Nephron (organoid): ENCODE data around the gene HOXD9.

ENCODE experiments used
- H3K27ac Mint-ChIP-seq, 3 experiments: 2 replicates each; pipeline ENCODE4 v1.8.0; 2020; ENCODE audit warnings: mixed read lengths in 3 of 3, mild to moderate bottlenecking in 2 of 3, moderate library complexity in 1 of 3
- H3K27me3 Mint-ChIP-seq: 2 replicates; pipeline ENCODE4 v1.8.0; 2021; ENCODE audit warnings: low read depth, mild to moderate bottlenecking, moderate library complexity, mixed read lengths
- H3K36me3 Mint-ChIP-seq: 2 replicates; pipeline ENCODE4 v1.8.0; 2020; ENCODE audit warnings: low read depth, mixed read lengths
- H3K4me1 Mint-ChIP-seq: 2 replicates; pipeline ENCODE4 v1.8.0; 2020; ENCODE audit warnings: mixed read lengths
- H3K4me3 Mint-ChIP-seq, 3 experiments: 2 replicates each; pipeline ENCODE4 v1.8.0; 2020; ENCODE audit warnings: mild to moderate bottlenecking in 3 of 3, mixed read lengths in 3 of 3, moderate library complexity in 2 of 3
- H3K9me3 Mint-ChIP-seq: 2 replicates; pipeline ENCODE4 v1.8.0; 2020; ENCODE audit warnings: mixed read lengths
- CTCF ChIP-seq, 3 experiments: fragments of 200-600 bp; sonication (generic); IDR thresholded peaks; one replicate each; pipeline ENCODE4 v1.5.0; 2021; ENCODE audit warnings: antibody characterized with exemption in 3 of 3; ENCODE audit not compliant: unreplicated experiment in 3 of 3

Gene HOXD9

DNA sequence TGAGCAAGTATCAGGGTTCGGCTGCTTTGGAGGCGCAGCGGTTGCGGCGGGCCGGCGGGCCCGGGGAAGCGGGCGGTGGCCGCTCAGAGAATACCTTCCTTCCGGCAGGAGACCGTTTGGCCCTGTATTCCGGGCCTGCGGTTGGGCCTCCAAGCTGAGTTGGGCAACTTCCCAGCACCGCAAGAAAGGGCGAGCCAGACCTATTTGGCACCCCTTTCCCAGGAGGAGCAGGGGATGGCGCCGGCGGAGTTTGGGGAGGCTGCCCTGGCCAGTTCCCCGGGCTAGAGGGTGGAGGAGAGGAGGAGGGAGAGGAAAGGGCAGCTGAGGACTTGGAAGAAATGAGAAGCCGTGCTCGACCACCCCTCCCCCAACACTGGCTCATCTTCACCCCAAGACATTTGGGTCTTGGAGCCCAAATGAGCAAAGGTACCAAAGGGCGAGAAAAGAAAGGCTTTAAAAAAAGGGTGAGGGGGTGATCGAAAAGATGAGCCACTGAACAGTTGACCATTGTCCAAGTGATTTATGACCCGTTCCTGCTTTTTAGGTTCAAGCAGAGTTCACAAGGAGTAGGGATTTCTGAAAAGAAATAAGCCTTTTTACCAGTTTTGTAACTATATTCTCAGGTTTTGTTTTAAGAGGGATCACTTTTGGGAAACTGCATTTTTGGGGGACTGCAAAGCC lies 43.0 kb downstream of the HOXD9 start:
- peak overlapping the region; percentile 83 to 84 (median 84) for H3K4me3 Mint-ChIP-seq
- H3K36me3 Mint-ChIP-seq: peaks cover 36% of the 10 kb centered on the region
- H3K4me1 Mint-ChIP-seq: peaks cover 80% of the 10 kb centered on the region
- H3K27me3 Mint-ChIP-seq: peaks cover 21% of the 10 kb centered on the region
- peak overlapping the region; percentile 95 to 99 (median 99) for H3K27ac Mint-ChIP-seq
- no peaks in the 10 kb centered on the region for H3K9me3 Mint-ChIP-seq
- TF ChIP-seq CTCF (IDR thresholded peaks at IDR 0.05; ENCODE audit: unreplicated experiment in 3 of 3): no peak

- peaks cover 83% of the 10 kb centered on the region for H3K4me1 Mint-ChIP-seq
- peaks cover 37% of the 10 kb centered on the region for H3K36me3 Mint-ChIP-seq
- peak overlapping the region; percentile 95 to 99 (median 99) for H3K27ac Mint-ChIP-seq
- H3K4me3 Mint-ChIP-seq: peak overlapping the region; percentile 83 to 84 (median 84)
- peaks cover 17% of the 10 kb centered on the region for H3K27me3 Mint-ChIP-seq
- H3K9me3 Mint-ChIP-seq: no peaks in the 10 kb centered on the region
- no peak for TF ChIP-seq CTCF (IDR thresholded peaks at IDR 0.05; ENCODE audit: unreplicated experiment in 3 of 3)
Measured at GRCh38 chr2:176166272-176166671, 43.8 kb downstream of the HOXD9 start.

DNA sequence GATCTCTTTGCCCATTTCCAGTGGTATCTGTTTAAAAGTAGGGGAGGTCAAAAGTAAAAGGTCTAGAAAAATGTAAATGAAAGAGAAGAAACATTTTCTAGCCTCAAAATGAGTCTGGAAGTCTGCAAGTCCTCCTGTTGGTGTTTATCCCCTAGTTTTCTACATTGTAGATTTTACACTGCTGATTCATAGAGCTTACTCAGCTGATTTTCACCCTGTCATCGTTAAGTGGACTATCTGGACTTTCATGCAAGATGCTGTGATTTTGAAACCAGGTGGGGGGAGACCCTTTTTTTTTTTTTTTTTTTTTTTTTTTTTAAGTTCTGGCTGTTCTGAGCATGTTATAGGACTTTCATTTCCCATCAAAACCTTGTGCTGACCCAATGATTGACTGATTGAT lies 44.9 kb downstream of the HOXD9 start:
- Mint-ChIP-seq H3K4me1 (peaks cover 74% of the 10 kb centered on the region), H3K9me3 (no peaks in the 10 kb centered on the region), H3K27ac (peak overlapping the region; percentile 95 to 99 (median 99)), H3K4me3 (peak overlapping the region in 1 of 3 experiments; percentile 2), H3K36me3 (peaks cover 39% of the 10 kb centered on the region), H3K27me3 (peaks cover 13% of the 10 kb centered on the region)
- TF ChIP-seq CTCF (IDR thresholded peaks at IDR 0.05; ENCODE audit: unreplicated experiment in 3 of 3): no peak

- H3K27me3 Mint-ChIP-seq: peaks cover 8% of the 10 kb centered on the region
- peaks cover 37% of the 10 kb centered on the region for H3K36me3 Mint-ChIP-seq
- peak overlapping the region; percentile 95 to 100 (median 97) for H3K27ac Mint-ChIP-seq
- H3K4me3 Mint-ChIP-seq: peak overlapping the region in 1 of 3 experiments; percentile 29
- no peaks in the 10 kb centered on the region for H3K9me3 Mint-ChIP-seq
- no peak for TF ChIP-seq CTCF (IDR thresholded peaks at IDR 0.05; ENCODE audit: unreplicated experiment in 3 of 3)
- H3K4me1 Mint-ChIP-seq: peaks cover 77% of the 10 kb centered on the region
Measured at GRCh38 chr2:176169181-176169580, 46.7 kb downstream of the HOXD9 start.

DNA sequence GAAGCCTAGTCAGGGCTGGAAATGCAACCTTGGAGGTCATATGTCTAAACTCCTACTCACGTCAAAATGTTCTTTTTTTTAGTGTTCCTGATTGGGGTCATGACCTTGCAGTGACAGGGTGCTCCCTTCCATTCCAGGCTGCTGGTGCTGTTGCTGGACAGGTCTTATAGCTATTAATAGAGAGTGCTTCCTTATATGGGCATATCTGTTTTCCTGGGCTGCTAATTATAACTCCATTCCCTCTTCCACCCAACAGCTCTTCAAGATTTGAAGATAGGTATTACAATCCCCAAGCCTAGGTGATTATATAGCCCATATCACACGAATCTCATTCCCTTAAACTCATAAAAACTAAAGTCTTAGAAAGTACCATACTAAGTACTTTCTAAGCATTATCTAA lies 47.2 kb downstream of the HOXD9 start:
- peaks cover 77% of the 10 kb centered on the region for H3K4me1 Mint-ChIP-seq
- H3K4me3 Mint-ChIP-seq: peak overlapping the region; percentile 6 to 29 (median 8)
- H3K36me3 Mint-ChIP-seq: peaks cover 36% of the 10 kb centered on the region
- peak overlapping the region; percentile 95 to 100 (median 97) for H3K27ac Mint-ChIP-seq
- no peak for TF ChIP-seq CTCF (IDR thresholded peaks at IDR 0.05; ENCODE audit: unreplicated experiment in 3 of 3)
- peaks cover 8% of the 10 kb centered on the region for H3K27me3 Mint-ChIP-seq
- H3K9me3 Mint-ChIP-seq: no peaks in the 10 kb centered on the region
